Measurements from ENCODE around the gene BCAN.

Gene BCAN

GRCh38 chr1:156705918-156706656, 64.2 kb downstream of the BCAN start:
- no peaks in the 10 kb centered on the region for H3K9me3 Mint-ChIP-seq
- H3K4me3 Mint-ChIP-seq: peak overlapping the region; percentile 93
- ATAC-seq (ENCODE audit: low read depth): peak; percentile 78
- peaks cover 15% of the 10 kb centered on the region for H3K4me1 Mint-ChIP-seq
- H3K27ac Mint-ChIP-seq: peak overlapping the region; percentile 67
- peaks cover 14% of the 10 kb centered on the region for H3K27me3 Mint-ChIP-seq
- DNase-seq (ENCODE audit: low spot score in 2 of 2): peak; percentile 63 to 68
- H3K36me3 Mint-ChIP-seq: no peaks in the 10 kb centered on the region

- peaks cover 10% of the 10 kb centered on the region for H3K27me3 Mint-ChIP-seq
- DNase-seq (ENCODE audit: low spot score in 2 of 2) (no peak), ATAC-seq (ENCODE audit: low read depth) (peak; percentile 8)
- H3K36me3 Mint-ChIP-seq: no peaks in the 10 kb centered on the region
- H3K9me3 Mint-ChIP-seq: no peaks in the 10 kb centered on the region
- H3K4me3 Mint-ChIP-seq: peak overlapping the region; percentile 93
- peak overlapping the region; percentile 67 for H3K27ac Mint-ChIP-seq
- peaks cover 15% of the 10 kb centered on the region for H3K4me1 Mint-ChIP-seq
These were observed 64.9 kb downstream of the BCAN start for GRCh38 chr1:156706657-156707416.

- no peak for ATAC-seq (ENCODE audit: low read depth)
- Mint-ChIP-seq H3K4me1 (peaks cover 15% of the 10 kb centered on the region), H3K36me3 (no peaks in the 10 kb centered on the region), H3K27ac (no peak overlapping the region), H3K4me3 (no peak overlapping the region), H3K27me3 (peaks cover 10% of the 10 kb centered on the region), H3K9me3 (no peaks in the 10 kb centered on the region)
- DNase-seq (ENCODE audit: low spot score in 2 of 2): no peak
These were observed 65.7 kb downstream of the BCAN start for GRCh38 chr1:156707417-156708217.

- DNase-seq (ENCODE audit: low spot score in 2 of 2): no peak
- no peak overlapping the region for H3K4me3 Mint-ChIP-seq
- H3K4me1 Mint-ChIP-seq: peaks cover 15% of the 10 kb centered on the region
- ATAC-seq (ENCODE audit: low read depth): no peak
- no peaks in the 10 kb centered on the region for H3K36me3 Mint-ChIP-seq
- peaks cover 8% of the 10 kb centered on the region for H3K27me3 Mint-ChIP-seq
- no peaks in the 10 kb centered on the region for H3K9me3 Mint-ChIP-seq
- no peak overlapping the region for H3K27ac Mint-ChIP-seq
These were observed 66.3 kb downstream of the BCAN start for GRCh38 chr1:156708218-156708661.

- Mint-ChIP-seq H3K27ac (peak overlapping the region; percentile 36), H3K4me1 (peaks cover 15% of the 10 kb centered on the region), H3K27me3 (peaks cover 4% of the 10 kb centered on the region), H3K9me3 (no peaks in the 10 kb centered on the region), H3K36me3 (no peaks in the 10 kb centered on the region), H3K4me3 (no peak overlapping the region)
- no peak for DNase-seq (ENCODE audit: low spot score in 2 of 2)
- ATAC-seq (ENCODE audit: low read depth): no peak
These were observed 67.1 kb downstream of the BCAN start for GRCh38 chr1:156709031-156709430.
